A549 (cell line): ENCODE measurements around the gene CUL7.

ENCODE experiments used
- BCL3 ChIP-seq: fragments of >200 bp; sonication (Bioruptor Twin); formaldehyde crosslinking; IDR thresholded peaks from 3 replicates; pipeline ENCODE4 v1.6.1; 2016
- BHLHE40 ChIP-seq: IDR thresholded peaks from 2 replicates; pipeline ENCODE4 v1.6.1; 2012; ENCODE audit warnings: low read depth, low read length, inconsistent platforms
- CTCF ChIP-seq: fragments of >200 bp; sonication (Bioruptor Twin); formaldehyde crosslinking; IDR thresholded peaks from 3 replicates; pipeline ENCODE4 v1.5.1; 2016
- EHMT2 ChIP-seq: fragments of 200-600 bp; sonication (generic); IDR thresholded peaks from 2 replicates; pipeline ENCODE4 v1.6.1; 2016; ENCODE audit warnings: antibody characterized with exemption, low read depth, mild to moderate bottlenecking, moderate library complexity
- EP300 ChIP-seq, 2 experiments: fragments of >200 bp; sonication (Bioruptor Twin); formaldehyde crosslinking; IDR thresholded peaks; 2 replicates in 1 of 2; 3 replicates in 1 of 2; pipeline ENCODE4 v1.6.1; 2016 to 2017
- JUN ChIP-seq, 2 experiments: fragments of >200 bp; sonication (Bioruptor Twin); formaldehyde crosslinking; IDR thresholded peaks; 2 replicates in 1 of 2; 3 replicates in 1 of 2; pipeline ENCODE4 v1.6.1; 2016 to 2017
- NPAS2 ChIP-seq: fragments of 250-450 bp; sonication (Bioruptor Pico); IDR thresholded peaks from 2 replicates; pipeline ENCODE4 v1.8.0; 2022; ENCODE audit warnings: mild to moderate bottlenecking, moderate library complexity, borderline replicate concordance
- POLR2A ChIP-seq: IDR thresholded peaks from 2 replicates; pipeline ENCODE4 v1.6.1; 2012; ENCODE audit warnings: mild to moderate bottlenecking, low read length
- RARB ChIP-seq: fragments of 250-450 bp; sonication (Bioruptor Pico); IDR thresholded peaks from 2 replicates; pipeline ENCODE4 v1.8.0; 2021; ENCODE audit warnings: mild to moderate bottlenecking, moderate library complexity
- REST ChIP-seq: fragments of 200-600 bp; sonication (generic); IDR thresholded peaks from 2 replicates; pipeline ENCODE4 v1.6.1; 2016; ENCODE audit warnings: antibody characterized with exemption, mild to moderate bottlenecking, moderate library complexity

GRCh38 chr6:43076464-43077332 is 23.0 kb upstream of the CUL7 start:
- no peak for TF ChIP-seq CTCF
- TF ChIP-seq BCL3: no peak
- TF ChIP-seq RARB: no peak
- TF ChIP-seq NPAS2 (CRISPR knock-in tag): no peak
- no peak for TF ChIP-seq EP300 (IDR thresholded peaks at IDR 0.05)
- TF ChIP-seq POLR2A: no peak
- no peak for TF ChIP-seq JUN (IDR thresholded peaks at IDR 0.05)
- TF ChIP-seq REST: no peak
- TF ChIP-seq EHMT2: no peak
- TF ChIP-seq BHLHE40: no peak
